SH-SY5Y (cell line): ENCODE data around the gene DHRS3.

Experiments
- GATA2 ChIP-seq: IDR thresholded peaks from 2 replicates; pipeline ENCODE4 v1.6.1; 2011; ENCODE audit warnings: mild to moderate bottlenecking, low read depth, low read length
- GATA3 ChIP-seq: IDR thresholded peaks from 2 replicates; pipeline ENCODE4 v1.6.1; 2011; ENCODE audit warnings: low read depth, mild to moderate bottlenecking, low read length, moderate library complexity

DNA sequence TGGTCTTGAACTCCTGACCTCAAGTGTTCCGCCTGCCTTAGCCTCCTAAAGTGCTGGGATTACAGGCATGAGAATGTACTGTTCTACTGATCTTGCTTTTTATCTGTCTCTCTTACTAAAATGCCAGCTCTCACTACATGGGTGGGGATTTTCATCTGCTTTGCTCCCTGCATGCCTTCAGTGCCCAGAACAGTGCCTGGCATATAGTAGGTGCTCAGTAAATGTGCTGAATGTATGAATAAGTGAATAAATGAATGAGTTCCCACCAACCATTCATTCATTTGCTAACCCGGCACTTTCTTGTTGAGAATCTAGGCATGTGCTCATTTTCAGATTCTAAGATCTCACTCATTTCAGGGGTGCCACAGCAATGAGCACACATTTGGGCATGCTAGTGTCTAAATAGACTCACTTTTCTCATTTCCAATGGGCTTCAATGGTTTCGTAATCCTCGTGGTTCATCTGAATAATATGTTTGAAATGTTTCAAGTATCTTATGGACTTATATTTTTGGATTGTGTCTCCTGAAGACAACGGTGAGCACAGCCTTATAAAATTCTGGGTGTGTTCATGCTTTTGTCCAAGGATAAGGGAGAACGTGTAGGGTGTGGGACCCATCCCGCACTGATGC is 7.6 kb downstream of the DHRS3 start:
- no peak for TF ChIP-seq GATA2
- TF ChIP-seq GATA3: no peak
